HL-60 (cell line): ENCODE data around the gene CENPP.

ENCODE experiments used
- DNase-seq, 2 experiments: peaks; one replicate each; pipeline ENCODE4 v3.0.0-alpha.2; 2010 to 2020; ENCODE audit warnings: low read depth in 1 of 2, low spot score in 1 of 2
- H3K27ac ChIP-seq: fragments of 250-450 bp; sonication (Bioruptor Pico); replicated peaks from 2 replicates; pipeline ENCODE4 v1.5.1; 2020; ENCODE audit warnings: mild to moderate bottlenecking, moderate library complexity
- H3K27me3 ChIP-seq: fragments of 250-450 bp; sonication (Bioruptor Pico); 2 replicates; pipeline ENCODE4 v1.5.1; 2021; ENCODE audit warnings: mild to moderate bottlenecking, moderate library complexity; ENCODE audit not compliant: insufficient read depth, poor library complexity, severe bottlenecking
- H3K4me3 ChIP-seq: replicated peaks from 2 replicates; pipeline ENCODE4 v1.5.1; 2011; ENCODE audit warnings: mild to moderate bottlenecking, control low read depth, low read length; ENCODE audit not compliant: insufficient read depth
- GABPA ChIP-seq: IDR thresholded peaks from 2 replicates; pipeline ENCODE4 v1.6.1; 2012; ENCODE audit warnings: low read depth
- POLR2AphosphoS5 ChIP-seq: IDR thresholded peaks from 2 replicates; pipeline ENCODE4 v1.6.1; 2012; ENCODE audit warnings: low read depth
- SPI1 ChIP-seq: IDR thresholded peaks from 2 replicates; pipeline ENCODE4 v1.6.1; 2012; ENCODE audit warnings: low read depth, mild to moderate bottlenecking, borderline replicate concordance
- TF ChIP-seq, protein P1 (sequence below): IDR thresholded peaks from 2 replicates; pipeline ENCODE4 v1.6.1; 2012; ENCODE audit warnings: low read depth; ENCODE audit not compliant: insufficient replicate concordance
- TF ChIP-seq, protein P2 (sequence below): IDR thresholded peaks from one replicate; pipeline ENCODE4 v1.5.1; 2011; ENCODE audit warnings: low read length, control low read depth, inconsistent platforms; ENCODE audit not compliant: insufficient read depth

CENPP gene

GRCh38 chr9:92299116-92299515, 26.6 kb upstream of the CENPP start:
- Histone ChIP-seq H3K27me3 (no peaks in the 10 kb centered on the region), H3K27ac (no peak overlapping the region), H3K4me3 (no peak overlapping the region)
- DNase-seq, result peak in 1 of 2 experiments; percentile 53
- TF ChIP-seq, protein P1, sequence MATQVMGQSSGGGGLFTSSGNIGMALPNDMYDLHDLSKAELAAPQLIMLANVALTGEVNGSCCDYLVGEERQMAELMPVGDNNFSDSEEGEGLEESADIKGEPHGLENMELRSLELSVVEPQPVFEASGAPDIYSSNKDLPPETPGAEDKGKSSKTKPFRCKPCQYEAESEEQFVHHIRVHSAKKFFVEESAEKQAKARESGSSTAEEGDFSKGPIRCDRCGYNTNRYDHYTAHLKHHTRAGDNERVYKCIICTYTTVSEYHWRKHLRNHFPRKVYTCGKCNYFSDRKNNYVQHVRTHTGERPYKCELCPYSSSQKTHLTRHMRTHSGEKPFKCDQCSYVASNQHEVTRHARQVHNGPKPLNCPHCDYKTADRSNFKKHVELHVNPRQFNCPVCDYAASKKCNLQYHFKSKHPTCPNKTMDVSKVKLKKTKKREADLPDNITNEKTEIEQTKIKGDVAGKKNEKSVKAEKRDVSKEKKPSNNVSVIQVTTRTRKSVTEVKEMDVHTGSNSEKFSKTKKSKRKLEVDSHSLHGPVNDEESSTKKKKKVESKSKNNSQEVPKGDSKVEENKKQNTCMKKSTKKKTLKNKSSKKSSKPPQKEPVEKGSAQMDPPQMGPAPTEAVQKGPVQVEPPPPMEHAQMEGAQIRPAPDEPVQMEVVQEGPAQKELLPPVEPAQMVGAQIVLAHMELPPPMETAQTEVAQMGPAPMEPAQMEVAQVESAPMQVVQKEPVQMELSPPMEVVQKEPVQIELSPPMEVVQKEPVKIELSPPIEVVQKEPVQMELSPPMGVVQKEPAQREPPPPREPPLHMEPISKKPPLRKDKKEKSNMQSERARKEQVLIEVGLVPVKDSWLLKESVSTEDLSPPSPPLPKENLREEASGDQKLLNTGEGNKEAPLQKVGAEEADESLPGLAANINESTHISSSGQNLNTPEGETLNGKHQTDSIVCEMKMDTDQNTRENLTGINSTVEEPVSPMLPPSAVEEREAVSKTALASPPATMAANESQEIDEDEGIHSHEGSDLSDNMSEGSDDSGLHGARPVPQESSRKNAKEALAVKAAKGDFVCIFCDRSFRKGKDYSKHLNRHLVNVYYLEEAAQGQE, result no peak
- TF ChIP-seq POLR2AphosphoS5 (no peak), GABPA (no peak), SPI1 (no peak)
- TF ChIP-seq, protein P2, sequence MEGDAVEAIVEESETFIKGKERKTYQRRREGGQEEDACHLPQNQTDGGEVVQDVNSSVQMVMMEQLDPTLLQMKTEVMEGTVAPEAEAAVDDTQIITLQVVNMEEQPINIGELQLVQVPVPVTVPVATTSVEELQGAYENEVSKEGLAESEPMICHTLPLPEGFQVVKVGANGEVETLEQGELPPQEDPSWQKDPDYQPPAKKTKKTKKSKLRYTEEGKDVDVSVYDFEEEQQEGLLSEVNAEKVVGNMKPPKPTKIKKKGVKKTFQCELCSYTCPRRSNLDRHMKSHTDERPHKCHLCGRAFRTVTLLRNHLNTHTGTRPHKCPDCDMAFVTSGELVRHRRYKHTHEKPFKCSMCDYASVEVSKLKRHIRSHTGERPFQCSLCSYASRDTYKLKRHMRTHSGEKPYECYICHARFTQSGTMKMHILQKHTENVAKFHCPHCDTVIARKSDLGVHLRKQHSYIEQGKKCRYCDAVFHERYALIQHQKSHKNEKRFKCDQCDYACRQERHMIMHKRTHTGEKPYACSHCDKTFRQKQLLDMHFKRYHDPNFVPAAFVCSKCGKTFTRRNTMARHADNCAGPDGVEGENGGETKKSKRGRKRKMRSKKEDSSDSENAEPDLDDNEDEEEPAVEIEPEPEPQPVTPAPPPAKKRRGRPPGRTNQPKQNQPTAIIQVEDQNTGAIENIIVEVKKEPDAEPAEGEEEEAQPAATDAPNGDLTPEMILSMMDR, result no peak

GRCh38 chr9:92300936-92301335, 24.8 kb upstream of the CENPP start:
- no peak for TF ChIP-seq POLR2AphosphoS5
- no peaks in the 10 kb centered on the region for H3K27me3 ChIP-seq
- H3K4me3 ChIP-seq, result no peak overlapping the region
- DNase-seq, result no peak
- no peak overlapping the region for H3K27ac ChIP-seq

DNA sequence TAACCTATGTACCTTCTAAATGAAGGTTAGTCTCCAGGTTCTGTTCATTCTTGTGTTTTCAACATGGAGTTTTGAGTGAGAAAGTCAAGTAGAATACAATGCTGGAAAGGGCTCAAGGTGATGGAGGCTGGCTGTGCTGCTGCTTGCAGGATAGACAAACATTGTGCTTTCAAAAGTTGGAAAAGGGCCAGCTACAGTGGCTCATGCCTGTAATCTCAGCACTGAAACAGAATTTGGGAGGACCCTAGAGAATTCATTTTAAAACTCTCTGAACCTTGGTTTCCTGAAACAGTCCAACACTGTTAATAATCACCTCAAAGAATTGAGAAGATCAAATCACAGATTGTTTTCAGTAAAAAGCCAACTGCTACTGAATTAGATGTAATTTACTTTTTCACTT, 16.9 kb upstream of the CENPP start:
- Histone ChIP-seq H3K4me3 (no peak overlapping the region), H3K27me3 (no peaks in the 10 kb centered on the region), H3K27ac (no peak overlapping the region)
- TF ChIP-seq POLR2AphosphoS5, result no peak
- TF ChIP-seq, protein P2, result no peak
- no peak for DNase-seq

- TF ChIP-seq GABPA (no peak), POLR2AphosphoS5 (no peak), SPI1 (no peak)
- TF ChIP-seq, protein P1, result no peak
- TF ChIP-seq, protein P2, result no peak
- Histone ChIP-seq H3K27me3 (no peaks in the 10 kb centered on the region), H3K4me3 (no peak overlapping the region), H3K27ac (no peak overlapping the region)
- no peak for DNase-seq
These were observed 15.2 kb upstream of the CENPP start for GRCh38 chr9:92310562-92310961.
